Dermis lymphatic vessel endothelial cell (primary cell): ENCODE measurements around the gene LRRC10B. TPM values are rescaled to one million over a fixed set of nuclear protein-coding genes. Genes with fewer than 3 reads are reported as not detected.

ENCODE experiments used
- total RNA-seq: library from RNA; depleted of rRNA; stranded (reverse); fragments of >200 nt; gene quantifications from 2 replicates; pipeline ENCODE4 v1.2.1, GENCODE V29; 2014

Gene LRRC10B
- total RNA-seq: 0.11 TPM in 1 of 2 replicates, not detected in the other

GRCh38 chr11:61507962-61508861, at the start of gene LRRC10B:
TSS of gene LRRC10B (plus strand) at chr11:61508749. CDS start at chr11:61508999, 250 bp downstream.

Other genes with a start within 250 kb of the LRRC10B start
- gene VWCE, start 213.4 kb upstream of the LRRC10B start, total RNA-seq: 1.1 and 1.3 TPM in 2 replicates
- 320 and 326 TPM in 2 replicates for gene DDB1, start 175.6 kb upstream of the LRRC10B start, total RNA-seq
- 14.1 and 14.4 TPM in 2 replicates for gene TKFC, start 175.5 kb upstream of the LRRC10B start, total RNA-seq
- 36.1 and 49.1 TPM in 2 replicates for gene CYB561A3, start 146.9 kb upstream of the LRRC10B start, total RNA-seq
- gene TMEM138, start 146.4 kb upstream of the LRRC10B start, total RNA-seq: 12.8 and 14.5 TPM in 2 replicates
- gene TMEM216, start 116.2 kb upstream of the LRRC10B start, total RNA-seq: 8.3 and 9.0 TPM in 2 replicates
- gene CPSF7, start 78.8 kb upstream of the LRRC10B start, total RNA-seq: 10.8 and 12.2 TPM in 2 replicates
- gene SDHAF2, start 78.6 kb upstream of the LRRC10B start, total RNA-seq: 43.8 and 77.5 TPM in 2 replicates
- 0.22 and 0.43 TPM in 2 replicates for gene SYT7, start 72.3 kb downstream of the LRRC10B start, total RNA-seq
- 1.6 and 1.7 TPM in 2 replicates for gene DAGLA, start 171.6 kb downstream of the LRRC10B start, total RNA-seq
- 0.11 and 0.26 TPM in 2 replicates for gene MYRF, start 243.9 kb downstream of the LRRC10B start, total RNA-seq